ENCODE data around the gene EEIG2. TPM values are rescaled to one million over a fixed set of nuclear protein-coding genes. Genes with fewer than 3 reads are reported as not detected.

The EEIG2 gene
- total and polyA plus RNA-seq, 4 donors = 3.7 to 24.6 (median 9.7) TPM

GRCh38 chr1:108592030-108592759 lies 32.3 kb downstream of the EEIG2 start:
- Histone ChIP-seq H3K4me1 (ENCODE audit: control insufficient read depth in 5 of 5, insufficient read depth in 5 of 5, low read length in 5 of 5) (peaks cover 2 to 36% (median 12%) of the 10 kb centered on the region in 5 donors), H3K27me3 (ENCODE audit: control insufficient read depth in 3 of 3, insufficient read depth in 3 of 3, low read length in 2 of 3) (no peaks in the 10 kb centered on the region), H3K4me3 (no peak overlapping the region), H3K36me3 (ENCODE audit: control insufficient read depth in 4 of 4, insufficient read depth in 4 of 4, low read length in 4 of 4) (no peaks in the 10 kb centered on the region), H3K9me3 (ENCODE audit: control insufficient read depth in 4 of 4, insufficient read depth in 3 of 4, low read length in 3 of 4) (no peaks in the 10 kb centered on the region), H3K27ac (ENCODE audit: low read depth in 1 of 2, low read length in 1 of 2) (peak overlapping the region; percentile 31 to 55), H3K9ac (ENCODE audit: insufficient read depth in 1 of 2, low read length in 2 of 2) (peak overlapping the region in 1 of 2 donors; percentile 26)
- ATAC-seq (ENCODE audit: insufficient read depth, low FRiP score) (peak; percentile 37), DNase-seq (no peak)
- TF ChIP-seq CTCF (IDR thresholded peaks at IDR 0.05; ENCODE audit: control extremely low read depth, extremely low read depth) = no peak
- WGBS, 2 donors = 78 to 90% methylated on average over 5 of the region's 5 CpGs

DNA sequence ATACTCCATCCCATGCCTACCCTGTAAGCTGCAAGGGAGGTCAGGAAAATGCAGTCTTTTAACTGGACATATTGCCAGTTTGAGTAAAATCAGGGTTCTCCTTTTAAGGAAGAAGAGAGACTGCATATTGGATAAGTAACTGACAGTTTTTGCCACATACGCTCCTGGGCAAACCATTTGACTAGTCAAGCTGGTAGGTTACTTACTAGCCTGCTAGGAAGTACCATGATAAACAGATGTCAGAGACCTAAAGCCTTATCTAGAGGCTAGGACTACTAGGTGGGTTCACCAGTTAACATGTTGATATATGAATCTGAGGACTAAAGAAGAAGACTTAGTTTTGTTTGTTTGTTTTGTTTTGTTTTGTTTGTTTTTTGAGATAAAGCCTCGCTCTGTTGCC lies 33.5 kb downstream of the EEIG2 start:
- H3K4me3 ChIP-seq = no peak overlapping the region
- H3K9me3 ChIP-seq (ENCODE audit: control insufficient read depth in 4 of 4, insufficient read depth in 3 of 4, low read length in 3 of 4) = no peaks in the 10 kb centered on the region
- DNase-seq (no peak), ATAC-seq (ENCODE audit: insufficient read depth, low FRiP score) (no peak)
- H3K27me3 ChIP-seq (ENCODE audit: control insufficient read depth in 3 of 3, insufficient read depth in 3 of 3, low read length in 2 of 3) = no peaks in the 10 kb centered on the region
- TF ChIP-seq CTCF (IDR thresholded peaks at IDR 0.05; ENCODE audit: control extremely low read depth, extremely low read depth) = no peak
- no peak overlapping the region for H3K9ac ChIP-seq (ENCODE audit: insufficient read depth in 1 of 2, low read length in 2 of 2)
- WGBS, 2 donors = 87 to 90% methylated on average over 2 of the region's 2 CpGs
- H3K27ac ChIP-seq (ENCODE audit: low read depth in 1 of 2, low read length in 1 of 2) = no peak overlapping the region
- no peaks in the 10 kb centered on the region for H3K36me3 ChIP-seq (ENCODE audit: control insufficient read depth in 4 of 4, insufficient read depth in 4 of 4, low read length in 4 of 4)
- H3K4me1 ChIP-seq (ENCODE audit: control insufficient read depth in 5 of 5, insufficient read depth in 5 of 5, low read length in 5 of 5) = peaks cover 2 to 36% (median 12%) of the 10 kb centered on the region in 5 donors

DNA sequence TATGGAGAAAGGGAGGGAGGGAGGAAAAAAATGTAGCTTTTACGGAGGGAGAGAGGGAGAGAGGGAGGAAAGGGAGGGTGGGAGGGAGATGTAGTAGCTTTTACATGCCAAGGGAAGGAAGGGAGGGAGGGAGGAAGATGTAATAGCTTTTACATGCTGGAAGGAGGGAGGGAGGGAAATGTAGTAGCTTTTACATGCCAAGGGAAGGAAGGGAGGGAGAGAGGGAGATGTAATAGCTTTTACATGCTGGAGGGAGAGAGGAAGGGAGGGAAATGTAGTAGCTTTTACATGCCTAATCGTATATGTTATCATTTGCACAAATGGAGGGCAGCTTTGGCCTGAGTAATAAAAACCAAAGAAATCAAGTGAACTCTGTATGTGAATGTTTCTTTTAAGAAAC lies 35.6 kb downstream of the EEIG2 start:
- TF ChIP-seq CTCF (IDR thresholded peaks at IDR 0.05; ENCODE audit: control extremely low read depth, extremely low read depth) = no peak
- H3K9me3 ChIP-seq (ENCODE audit: control insufficient read depth in 4 of 4, insufficient read depth in 3 of 4, low read length in 3 of 4) = no peaks in the 10 kb centered on the region
- H3K36me3 ChIP-seq (ENCODE audit: control insufficient read depth in 4 of 4, insufficient read depth in 4 of 4, low read length in 4 of 4) = no peaks in the 10 kb centered on the region
- DNase-seq (peak; percentile 45 to 97 (median 90)), ATAC-seq (ENCODE audit: insufficient read depth, low FRiP score) (no peak)
- H3K4me3 ChIP-seq = no peak overlapping the region
- H3K27me3 ChIP-seq (ENCODE audit: control insufficient read depth in 3 of 3, insufficient read depth in 3 of 3, low read length in 2 of 3) = no peaks in the 10 kb centered on the region
- H3K27ac ChIP-seq (ENCODE audit: low read depth in 1 of 2, low read length in 1 of 2) = no peak overlapping the region
- peak overlapping the region in 1 of 2 donors; percentile 59 for H3K9ac ChIP-seq (ENCODE audit: insufficient read depth in 1 of 2, low read length in 2 of 2)
- H3K4me1 ChIP-seq (ENCODE audit: control insufficient read depth in 5 of 5, insufficient read depth in 5 of 5, low read length in 5 of 5) = peaks cover 2 to 43% (median 12%) of the 10 kb centered on the region in 5 donors
- WGBS, 2 donors = 31 to 36% methylated on average over 2 of the region's 2 CpGs
